ENCODE measurements around the gene GUCY1B1.

Gene GUCY1B1

DNA sequence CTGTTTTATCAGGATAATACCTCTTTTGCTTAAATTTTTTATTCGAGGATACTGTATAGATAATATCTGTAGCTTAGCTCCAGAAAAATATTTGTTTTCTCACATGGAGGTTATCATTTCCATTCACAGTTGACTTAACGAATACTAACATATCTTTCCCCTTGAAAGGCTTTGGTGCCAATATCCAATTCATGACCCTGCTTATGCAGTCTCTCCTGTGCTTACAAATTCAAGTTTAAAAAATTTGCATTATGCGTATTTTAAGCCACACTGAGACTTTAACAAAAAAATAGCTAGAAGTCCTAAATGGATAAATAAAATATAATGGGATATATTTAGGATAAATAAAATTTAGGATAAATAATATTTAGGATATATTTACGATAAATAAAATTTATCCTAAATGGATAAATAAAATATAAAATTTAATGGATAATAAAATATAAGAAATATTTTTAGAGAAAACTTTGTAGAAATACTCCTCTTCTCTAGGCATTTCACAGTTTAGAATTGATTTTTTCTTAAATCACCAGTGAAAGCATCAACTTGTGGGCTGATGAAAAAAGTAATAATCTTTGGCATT, 22.5 kb downstream of the GUCY1B1 start:
- TF ChIP-seq, protein P1, sequence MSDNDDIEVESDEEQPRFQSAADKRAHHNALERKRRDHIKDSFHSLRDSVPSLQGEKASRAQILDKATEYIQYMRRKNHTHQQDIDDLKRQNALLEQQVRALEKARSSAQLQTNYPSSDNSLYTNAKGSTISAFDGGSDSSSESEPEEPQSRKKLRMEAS (IDR thresholded peaks at IDR 0.05; ENCODE audit: low read depth, low read length): no peak
- no peak for TF ChIP-seq CTCF (IDR thresholded peaks at IDR 0.05; ENCODE audit: low read depth, low read length)
- TF ChIP-seq POLR2A (IDR thresholded peaks at IDR 0.05; ENCODE audit: extremely low read depth, insufficient read length): no peak
- TF ChIP-seq MYC (IDR thresholded peaks at IDR 0.05; ENCODE audit: low read depth, low read length): no peak
- DNase-seq (ENCODE audit: low read depth): no peak
- no peak overlapping the region for H3K4me3 ChIP-seq (ENCODE audit: low read depth, low read length)

- no peak for DNase-seq (ENCODE audit: low read depth)
- no peak for TF ChIP-seq CTCF (IDR thresholded peaks at IDR 0.05; ENCODE audit: low read depth, low read length)
- no peak for TF ChIP-seq POLR2A (IDR thresholded peaks at IDR 0.05; ENCODE audit: extremely low read depth, insufficient read length)
- TF ChIP-seq MYC (IDR thresholded peaks at IDR 0.05; ENCODE audit: low read depth, low read length): no peak
- TF ChIP-seq, protein P1 (IDR thresholded peaks at IDR 0.05; ENCODE audit: low read depth, low read length): no peak
- H3K4me3 ChIP-seq (ENCODE audit: low read depth, low read length): no peak overlapping the region
Measured at GRCh38 chr4:155784637-155785036, 25.8 kb downstream of the GUCY1B1 start.

GRCh38 chr4:155785828-155786227, 27.0 kb downstream of the GUCY1B1 start:
- TF ChIP-seq POLR2A (IDR thresholded peaks at IDR 0.05; ENCODE audit: extremely low read depth, insufficient read length) (no peak), CTCF (IDR thresholded peaks at IDR 0.05; ENCODE audit: low read depth, low read length) (no peak), MYC (IDR thresholded peaks at IDR 0.05; ENCODE audit: low read depth, low read length) (no peak)
- TF ChIP-seq, protein P1 (IDR thresholded peaks at IDR 0.05; ENCODE audit: low read depth, low read length): no peak
- DNase-seq (ENCODE audit: low read depth): no peak
- no peak overlapping the region for H3K4me3 ChIP-seq (ENCODE audit: low read depth, low read length)

GRCh38 chr4:155787113-155787710, 28.4 kb downstream of the GUCY1B1 start:
- no peak overlapping the region for H3K4me3 ChIP-seq (ENCODE audit: low read depth, low read length)
- TF ChIP-seq MYC (IDR thresholded peaks at IDR 0.05; ENCODE audit: low read depth, low read length): no peak
- no peak for TF ChIP-seq POLR2A (IDR thresholded peaks at IDR 0.05; ENCODE audit: extremely low read depth, insufficient read length)
- peak; percentile 68 for TF ChIP-seq CTCF (IDR thresholded peaks at IDR 0.05; ENCODE audit: low read depth, low read length)
- TF ChIP-seq, protein P1 (IDR thresholded peaks at IDR 0.05; ENCODE audit: low read depth, low read length): no peak
- peak; percentile 57 for DNase-seq (ENCODE audit: low read depth)

DNA sequence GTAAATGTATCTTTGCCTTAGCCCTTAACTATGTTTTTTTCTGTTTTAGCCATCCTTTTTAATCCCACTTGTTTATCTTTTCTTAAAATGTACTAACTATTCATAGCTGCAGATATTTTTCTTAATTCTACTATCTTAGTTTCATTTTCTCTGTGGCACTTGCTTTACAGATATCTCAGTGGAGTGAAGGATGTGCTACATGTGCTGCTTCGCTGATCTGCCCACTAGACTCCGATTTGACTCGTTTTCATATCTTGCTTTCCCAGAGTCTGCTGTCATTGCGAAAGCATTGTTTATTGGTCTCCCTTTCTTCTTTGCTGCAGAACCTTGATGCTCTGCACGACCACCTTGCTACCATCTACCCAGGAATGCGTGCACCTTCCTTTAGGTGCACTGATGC, 30.6 kb downstream of the GUCY1B1 start:
- TF ChIP-seq MYC (IDR thresholded peaks at IDR 0.05; ENCODE audit: low read depth, low read length) (no peak), CTCF (IDR thresholded peaks at IDR 0.05; ENCODE audit: low read depth, low read length) (no peak)
- H3K4me3 ChIP-seq (ENCODE audit: low read depth, low read length): no peak overlapping the region
- DNase-seq (ENCODE audit: low read depth): no peak
